Astrocyte (in vitro differentiated cells and primary cell): ENCODE data around the gene KRTAP9-7. TPM values are rescaled to one million over a fixed set of nuclear protein-coding genes. Genes with fewer than 3 reads are reported as not detected.

ENCODE experiments used
- DNase-seq: peaks from one replicate; pipeline ENCODE4 v3.0.0-alpha.2; 2010; ENCODE audit warnings: low read depth
- FAIRE-seq: peaks from 2 replicates; lab custom pipeline; 2011; peaks lifted over from hg19 to GRCh38; lab: Jason Lieb, UNC
- H2AFZ ChIP-seq: 2 replicates; pipeline ENCODE4 v1.6.0; 2012; ENCODE audit warnings: low read depth, low read length, inconsistent platforms
- H3K27ac ChIP-seq: 2 replicates; pipeline ENCODE4 v1.5.1; 2011; ENCODE audit warnings: low read depth, low read length, inconsistent platforms
- H3K27me3 ChIP-seq: 2 replicates; pipeline ENCODE4 v1.6.0; 2011; ENCODE audit warnings: low read length, inconsistent platforms; ENCODE audit not compliant: insufficient read depth
- H3K36me3 ChIP-seq: 2 replicates; pipeline ENCODE4 v1.5.1; 2011; ENCODE audit warnings: low read length, inconsistent platforms; ENCODE audit not compliant: insufficient read depth
- H3K4me1 ChIP-seq: 2 replicates; pipeline ENCODE4 v1.5.1; 2011; ENCODE audit warnings: low read length, inconsistent platforms; ENCODE audit not compliant: insufficient read depth
- H3K4me2 ChIP-seq: 2 replicates; pipeline ENCODE4 v1.6.0; 2012; ENCODE audit warnings: low read length, inconsistent platforms
- H3K4me3 ChIP-seq: 2 replicates; pipeline ENCODE4 v1.5.1; 2011; ENCODE audit warnings: low read depth, mild to moderate bottlenecking, low read length, inconsistent platforms; ENCODE audit not compliant: insufficient read depth
- H3K79me2 ChIP-seq: 2 replicates; pipeline ENCODE4 v1.6.0; 2012; ENCODE audit warnings: mild to moderate bottlenecking, low read length, inconsistent platforms; ENCODE audit not compliant: insufficient read depth
- H3K9ac ChIP-seq: 2 replicates; pipeline ENCODE4 v1.6.0; 2012; ENCODE audit warnings: mild to moderate bottlenecking, low read length, inconsistent platforms
- H3K9me3 ChIP-seq: 2 replicates; pipeline ENCODE4 v1.5.1; 2012; ENCODE audit warnings: low read depth, mild to moderate bottlenecking, low read length, inconsistent platforms; ENCODE audit not compliant: insufficient read depth
- H4K20me1 ChIP-seq: 2 replicates; pipeline ENCODE4 v1.6.0; 2012; ENCODE audit warnings: low read length, inconsistent platforms; ENCODE audit not compliant: insufficient read depth
- H3K27ac Mint-ChIP-seq: one replicate; pipeline ENCODE4 v1.8.0; 2021; ENCODE audit warnings: mild to moderate bottlenecking, mixed read lengths; ENCODE audit not compliant: unreplicated experiment
- H3K27me3 Mint-ChIP-seq: one replicate; pipeline ENCODE4 v1.8.0; 2021; ENCODE audit warnings: low read depth, mixed read lengths; ENCODE audit not compliant: unreplicated experiment
- H3K36me3 Mint-ChIP-seq: one replicate; pipeline ENCODE4 v1.8.0; 2021; ENCODE audit warnings: low read depth, mixed read lengths; ENCODE audit not compliant: unreplicated experiment
- H3K4me1 Mint-ChIP-seq: one replicate; pipeline ENCODE4 v1.8.0; 2021; ENCODE audit warnings: low read depth, mixed read lengths; ENCODE audit not compliant: unreplicated experiment
- H3K4me3 Mint-ChIP-seq: one replicate; pipeline ENCODE4 v1.8.0; 2021; ENCODE audit warnings: mild to moderate bottlenecking, moderate library complexity, mixed read lengths; ENCODE audit not compliant: unreplicated experiment
- H3K9me3 Mint-ChIP-seq: one replicate; pipeline ENCODE4 v1.8.0; 2021; ENCODE audit warnings: mild to moderate bottlenecking, mixed read lengths; ENCODE audit not compliant: unreplicated experiment
- CTCF ChIP-seq: IDR thresholded peaks from 2 replicates; pipeline ENCODE4 v1.5.1; 2011; ENCODE audit warnings: low read depth, mild to moderate bottlenecking, inconsistent platforms, low read length, moderate library complexity; ENCODE audit not compliant: insufficient read depth
- EZH2 ChIP-seq: IDR thresholded peaks from 2 replicates; pipeline ENCODE4 v1.6.1; 2012; ENCODE audit warnings: mild to moderate bottlenecking, low read length, inconsistent platforms; ENCODE audit not compliant: insufficient read depth
- total RNA-seq: library from RNA; stranded (reverse); gene quantifications from 2 replicates; pipeline ENCODE4 v1.2.1, GENCODE V29; 2021

Gene KRTAP9-7
- total RNA-seq, 1 donor from 2014 or later, result not detected

GRCh38 chr17:41322094-41322902 lies 46.8 kb downstream of the KRTAP9-7 start:
- no peaks in the 10 kb centered on the region for H3K4me1 Mint-ChIP-seq
- Histone ChIP-seq H4K20me1 (no peaks in the 10 kb centered on the region), H2AFZ (peak overlapping the region; percentile 19), H3K4me1 (no peaks in the 10 kb centered on the region), H3K4me3 (no peak overlapping the region), H3K4me2 (no peak overlapping the region), H3K27me3 (no peaks in the 10 kb centered on the region), H3K36me3 (no peaks in the 10 kb centered on the region), H3K9ac (no peak overlapping the region), H3K9me3 (no peaks in the 10 kb centered on the region), H3K27ac (no peak overlapping the region), H3K79me2 (no peaks in the 10 kb centered on the region)
- DNase-seq, result peak; percentile 55
- H3K36me3 Mint-ChIP-seq, result peaks cover 3% of the 10 kb centered on the region
- H3K4me3 Mint-ChIP-seq, result no peak overlapping the region
- no peak for TF ChIP-seq EZH2
- TF ChIP-seq CTCF, result peak; percentile 97
- FAIRE-seq, result peak; percentile 73
- H3K27ac Mint-ChIP-seq, result no peak overlapping the region
- peaks cover 9% of the 10 kb centered on the region for H3K9me3 Mint-ChIP-seq
- peaks cover 2% of the 10 kb centered on the region for H3K27me3 Mint-ChIP-seq

GRCh38 chr17:41322903-41323895 lies 47.7 kb downstream of the KRTAP9-7 start:
- Histone ChIP-seq H3K27ac (no peak overlapping the region), H3K9me3 (no peaks in the 10 kb centered on the region), H3K36me3 (no peaks in the 10 kb centered on the region), H4K20me1 (no peaks in the 10 kb centered on the region), H3K27me3 (no peaks in the 10 kb centered on the region), H3K9ac (no peak overlapping the region), H3K79me2 (no peaks in the 10 kb centered on the region), H3K4me1 (no peaks in the 10 kb centered on the region), H2AFZ (no peak overlapping the region), H3K4me3 (no peak overlapping the region), H3K4me2 (no peak overlapping the region)
- H3K4me3 Mint-ChIP-seq, result no peak overlapping the region
- no peak for TF ChIP-seq EZH2
- TF ChIP-seq CTCF, result no peak
- no peak overlapping the region for H3K27ac Mint-ChIP-seq
- H3K4me1 Mint-ChIP-seq, result no peaks in the 10 kb centered on the region
- H3K9me3 Mint-ChIP-seq, result peaks cover 9% of the 10 kb centered on the region
- no peak for FAIRE-seq
- DNase-seq, result no peak
- peaks cover 2% of the 10 kb centered on the region for H3K27me3 Mint-ChIP-seq
- peaks cover 3% of the 10 kb centered on the region for H3K36me3 Mint-ChIP-seq
